Measurements from ENCODE around the gene PPL.

Gene PPL

DNA sequence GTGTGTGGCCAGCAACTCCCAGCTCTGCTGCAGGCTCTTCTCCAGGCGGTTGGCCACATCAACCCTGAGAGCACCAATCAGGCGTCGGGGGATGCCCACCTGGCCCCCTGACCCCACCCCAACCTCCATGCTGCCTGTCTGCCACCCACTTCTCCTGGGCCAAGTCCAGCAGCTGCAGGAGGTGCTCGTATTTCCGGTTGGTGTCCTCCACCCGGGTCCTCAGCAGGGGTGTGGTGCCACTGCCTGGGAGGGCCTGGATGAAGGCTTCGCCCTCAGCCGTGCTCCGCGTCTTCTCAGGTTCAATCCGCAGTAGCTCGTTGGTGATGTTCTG, 45.1 kb downstream of the PPL start:
- H3K27ac ChIP-seq: no peak overlapping the region
- no peak for DNase-seq (ENCODE audit: low read depth, low spot score)

DNA sequence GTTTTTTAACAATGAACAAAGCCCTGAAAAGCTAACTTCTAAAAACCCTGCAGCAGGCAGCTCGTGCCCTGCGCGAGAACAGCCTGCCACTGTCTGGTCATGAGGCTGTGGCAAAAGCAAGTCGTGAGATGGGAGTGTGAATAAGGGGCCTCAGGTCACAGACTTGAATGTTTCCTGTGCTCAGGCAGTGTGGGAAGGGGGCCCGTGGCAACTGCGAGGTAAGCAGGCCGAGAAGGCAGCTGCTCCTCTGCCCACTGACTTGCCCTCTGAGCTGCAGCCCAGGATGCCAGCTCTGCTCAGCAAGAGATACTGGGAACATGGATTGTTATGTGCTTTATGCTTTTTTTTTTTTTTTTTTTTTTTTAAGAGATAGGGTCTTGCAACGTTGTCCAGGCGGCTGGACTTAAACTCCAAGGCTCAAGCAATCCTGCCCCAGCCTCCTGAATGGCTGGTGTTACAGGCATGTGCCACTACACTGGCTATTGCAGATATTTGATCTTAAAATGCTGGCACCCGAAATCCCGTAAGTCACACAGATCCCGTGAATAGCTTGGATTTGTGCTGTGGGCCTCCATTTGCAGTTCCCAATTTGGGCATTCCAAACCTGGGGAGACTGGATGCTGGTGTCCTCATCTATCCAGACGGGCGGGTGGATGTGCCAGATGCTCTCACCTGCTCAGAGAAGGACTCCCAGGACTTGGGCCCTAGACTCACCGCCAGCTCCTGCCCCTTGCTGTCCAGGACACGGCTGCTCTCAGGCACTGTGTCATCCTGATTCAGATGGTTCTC, 45.7 kb downstream of the PPL start:
- no peak overlapping the region for H3K27ac ChIP-seq
- DNase-seq (ENCODE audit: low read depth, low spot score): no peak

DNA sequence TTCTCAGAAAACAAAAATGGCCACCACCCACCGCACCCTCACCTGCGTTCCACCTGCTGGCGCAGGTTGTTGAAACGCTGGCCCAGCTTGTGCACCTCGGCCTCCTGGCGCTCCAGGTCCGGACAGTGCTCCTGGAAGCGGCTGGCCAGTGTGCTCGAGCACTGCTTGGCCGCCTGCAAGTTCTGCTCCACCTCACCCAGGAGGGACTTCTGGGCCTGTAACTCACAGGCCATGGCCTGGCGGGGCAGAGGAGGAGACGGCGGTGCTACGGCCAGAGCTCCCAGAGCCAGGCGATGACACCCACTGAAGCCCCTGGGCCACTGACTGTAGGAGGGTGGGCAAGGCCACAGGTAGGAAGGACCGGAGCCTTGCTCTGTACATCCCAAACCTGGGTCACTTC, 46.3 kb downstream of the PPL start:
- no peak overlapping the region for H3K27ac ChIP-seq

DNA sequence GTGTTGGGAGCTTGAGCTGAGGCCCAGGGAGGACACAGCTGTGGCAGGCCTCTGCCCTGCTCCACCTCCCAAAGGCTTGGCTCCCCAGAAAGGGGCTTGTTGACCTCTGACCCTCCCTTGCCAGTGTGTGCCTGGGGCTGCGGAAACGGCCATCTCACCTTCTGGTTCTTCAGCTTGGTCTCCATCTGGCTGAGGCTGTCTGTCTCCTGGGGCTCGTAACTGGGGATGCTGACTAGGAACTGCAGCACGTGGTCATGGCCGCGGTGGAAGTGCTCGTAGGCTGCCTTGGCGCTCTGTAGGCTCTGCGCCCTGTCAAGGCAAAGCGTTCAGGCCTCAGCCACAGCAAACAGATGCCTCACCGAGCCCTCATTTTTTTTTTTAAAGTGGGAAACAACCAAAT, 46.9 kb downstream of the PPL start:
- no peak for DNase-seq (ENCODE audit: low read depth, low spot score)
- H3K27ac ChIP-seq: no peak overlapping the region

More for the DNA sequence above, 46.3 kb downstream of the PPL start:
- DNase-seq (ENCODE audit: low read depth, low spot score): no peak

DNA sequence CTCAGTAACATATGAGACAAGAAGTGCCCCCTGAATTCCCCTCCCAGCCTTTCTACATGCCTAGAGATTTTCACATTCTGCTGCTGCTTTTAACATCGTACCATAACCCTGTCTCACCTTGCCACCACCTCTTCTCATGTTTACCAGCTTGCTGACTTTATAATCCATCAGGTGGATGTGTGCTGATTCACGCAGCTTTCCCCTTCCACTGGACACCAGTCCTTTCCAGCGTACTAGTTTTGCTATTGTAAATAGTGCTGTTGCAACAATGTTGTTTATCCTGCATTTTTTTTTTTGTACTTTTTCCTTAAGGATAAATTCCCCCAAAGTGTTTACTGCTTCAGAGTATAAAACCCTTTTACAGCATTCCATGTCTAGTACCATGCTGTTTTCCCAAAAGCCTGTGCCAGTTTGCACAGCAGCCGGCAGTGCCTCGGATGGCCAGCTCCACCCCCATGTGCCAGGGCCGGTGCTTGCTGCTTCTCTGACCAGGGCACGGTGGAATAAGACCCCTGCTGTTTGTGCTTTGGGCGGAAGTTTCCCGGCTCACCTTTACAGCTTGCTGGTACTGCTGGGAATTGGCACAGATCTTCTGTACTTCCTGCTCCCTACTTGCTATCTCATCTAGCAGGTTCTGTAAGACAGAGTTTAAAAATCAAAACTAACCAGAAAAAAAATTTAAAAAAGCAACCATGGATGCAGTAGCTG, 48.4 kb downstream of the PPL start:
- DNase-seq (ENCODE audit: low read depth, low spot score): no peak
- H3K27ac ChIP-seq: no peak overlapping the region

DNA sequence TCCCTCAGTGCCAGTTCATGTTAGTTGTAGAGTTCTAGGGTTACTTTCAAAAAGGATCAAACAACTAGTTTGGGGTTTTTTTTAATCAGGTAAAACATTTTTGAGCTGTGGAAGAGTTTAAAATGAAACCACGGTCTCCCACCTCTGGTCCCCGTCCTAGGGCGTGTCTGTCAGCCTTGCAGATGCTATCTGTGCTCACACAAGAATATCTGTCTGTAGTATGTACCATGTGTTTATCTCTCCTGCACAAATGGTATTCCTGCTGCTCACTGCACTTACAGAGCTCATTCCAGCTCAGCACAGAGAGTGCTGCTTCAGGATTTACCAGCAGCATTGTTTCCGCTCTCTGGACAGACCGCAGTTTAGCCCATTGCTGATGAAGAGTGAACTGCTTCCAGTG, 50.8 kb downstream of the PPL start:
- H3K27ac ChIP-seq: no peak overlapping the region
- DNase-seq (ENCODE audit: low read depth, low spot score): no peak

DNA sequence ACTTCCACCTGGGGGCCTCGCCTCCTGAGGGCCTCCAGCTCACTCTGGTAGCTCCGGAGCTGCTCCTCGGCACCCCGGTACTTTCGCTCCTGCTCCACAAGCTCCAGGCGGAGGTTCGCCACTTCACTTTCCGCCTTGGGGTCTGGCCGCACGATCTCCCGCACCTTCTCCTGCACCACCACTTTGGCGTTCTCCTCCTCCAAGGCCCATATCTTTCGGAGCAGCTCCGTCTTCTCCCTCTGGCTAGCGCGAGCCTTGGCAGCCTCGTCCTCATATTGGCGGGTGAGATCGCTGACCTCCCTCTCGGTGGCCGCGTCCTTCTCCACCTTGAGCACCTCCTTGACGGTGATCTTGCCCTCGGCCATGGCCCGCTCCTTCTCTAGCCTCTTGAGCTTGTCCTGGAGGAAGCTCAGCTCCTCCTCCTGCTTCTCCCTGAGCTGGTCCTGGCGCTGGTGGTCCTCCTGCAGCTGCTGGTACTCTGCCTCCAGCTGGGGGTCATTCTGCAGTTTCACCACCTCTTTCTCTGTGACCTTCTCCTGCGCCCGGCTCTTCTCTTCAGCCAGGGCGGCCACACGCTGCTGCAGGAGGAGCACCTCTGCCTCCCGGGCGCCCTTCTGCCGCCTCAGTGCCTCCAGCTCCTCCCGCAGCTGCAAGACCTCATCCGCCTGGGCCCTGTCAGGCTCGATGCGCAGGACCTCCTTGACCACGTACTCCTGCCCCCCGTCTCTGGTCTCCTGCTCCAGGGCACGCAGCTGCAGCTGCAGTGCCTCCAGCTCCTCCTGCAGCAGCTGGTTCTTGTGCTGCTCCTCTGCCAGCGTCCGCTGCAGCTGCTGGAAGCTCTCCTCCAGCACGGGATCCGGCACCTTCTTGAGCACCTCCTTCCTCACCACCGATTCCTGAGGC, 51.7 kb downstream of the PPL start:
- no peak for DNase-seq (ENCODE audit: low read depth, low spot score)
- H3K27ac ChIP-seq: no peak overlapping the region

DNA sequence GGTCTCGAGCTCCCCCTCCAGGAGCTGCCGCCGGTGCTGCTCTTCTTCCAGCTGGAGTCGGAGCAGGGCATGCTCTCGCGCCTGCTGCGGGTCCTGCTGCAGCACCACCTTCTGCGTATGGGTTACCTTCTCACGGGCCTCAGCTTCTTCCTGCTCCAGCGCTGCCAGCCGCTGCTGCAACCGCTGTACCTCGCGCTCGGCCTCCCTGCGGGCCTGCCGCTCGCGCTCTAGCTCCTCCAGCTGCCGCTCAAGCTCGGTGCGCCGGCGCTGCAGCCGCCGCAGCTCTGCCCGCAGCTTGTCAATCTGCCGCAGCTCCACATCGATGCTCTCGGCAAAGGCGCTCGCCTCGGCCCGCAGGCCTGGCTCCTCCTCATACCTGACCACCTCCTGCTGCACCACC, 52.7 kb downstream of the PPL start:
- no peak for DNase-seq (ENCODE audit: low read depth, low spot score)
- H3K27ac ChIP-seq: no peak overlapping the region

DNA sequence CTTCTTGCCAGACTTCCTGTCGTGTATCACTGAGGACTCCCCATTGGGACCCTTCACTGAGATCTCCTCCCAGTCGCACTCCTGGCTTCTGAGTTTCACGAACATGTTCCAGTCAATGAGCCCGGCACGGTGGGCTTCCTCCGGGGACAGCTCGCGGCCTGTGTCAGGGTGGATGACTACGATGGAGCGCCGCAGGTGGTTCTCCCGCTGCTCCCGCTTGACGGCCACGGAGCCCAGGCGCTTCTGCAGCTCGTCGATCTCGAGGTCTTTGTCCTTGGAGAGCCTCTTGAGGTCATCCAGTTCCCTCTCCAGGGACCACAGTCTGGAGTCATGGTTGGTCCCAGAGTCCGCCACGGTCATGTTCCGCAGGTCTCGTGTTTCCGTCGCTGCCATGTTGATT, 53.4 kb downstream of the PPL start:
- no peak for DNase-seq (ENCODE audit: low read depth, low spot score)
- no peak overlapping the region for H3K27ac ChIP-seq

DNA sequence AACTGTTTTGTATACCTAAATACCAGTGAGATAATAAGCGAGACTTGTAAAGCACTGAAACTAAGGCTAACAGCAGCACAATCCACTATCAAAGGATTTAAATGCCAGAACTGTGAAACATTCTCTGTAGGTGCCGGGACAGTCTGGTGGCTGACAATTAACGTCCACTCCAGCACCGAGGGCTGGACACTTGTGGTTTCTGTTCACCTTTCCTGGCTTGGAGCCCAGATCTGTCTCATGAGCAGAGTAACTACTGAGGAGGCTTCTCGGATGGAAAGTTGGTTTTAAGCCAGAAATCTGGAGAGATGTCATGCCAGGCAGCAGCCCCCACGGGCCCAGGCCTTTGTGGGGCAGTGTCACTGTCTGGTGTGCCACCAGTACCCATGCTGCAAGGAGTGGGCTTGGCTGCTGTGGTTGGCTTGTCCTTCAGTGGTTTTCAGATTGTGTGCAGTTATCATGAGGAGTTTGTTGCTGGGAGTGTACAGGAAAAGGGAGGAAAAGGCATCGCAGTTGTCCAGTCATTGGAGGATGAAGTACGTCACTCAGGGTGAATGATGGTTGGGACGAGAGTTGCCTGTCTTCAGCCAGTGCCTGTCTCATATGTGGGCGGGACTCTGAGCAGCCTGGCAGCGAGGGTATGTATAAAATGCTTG, 54.2 kb downstream of the PPL start:
- DNase-seq (ENCODE audit: low read depth, low spot score): peak; percentile 20
- H3K27ac ChIP-seq: peak overlapping the region; percentile 39

DNA sequence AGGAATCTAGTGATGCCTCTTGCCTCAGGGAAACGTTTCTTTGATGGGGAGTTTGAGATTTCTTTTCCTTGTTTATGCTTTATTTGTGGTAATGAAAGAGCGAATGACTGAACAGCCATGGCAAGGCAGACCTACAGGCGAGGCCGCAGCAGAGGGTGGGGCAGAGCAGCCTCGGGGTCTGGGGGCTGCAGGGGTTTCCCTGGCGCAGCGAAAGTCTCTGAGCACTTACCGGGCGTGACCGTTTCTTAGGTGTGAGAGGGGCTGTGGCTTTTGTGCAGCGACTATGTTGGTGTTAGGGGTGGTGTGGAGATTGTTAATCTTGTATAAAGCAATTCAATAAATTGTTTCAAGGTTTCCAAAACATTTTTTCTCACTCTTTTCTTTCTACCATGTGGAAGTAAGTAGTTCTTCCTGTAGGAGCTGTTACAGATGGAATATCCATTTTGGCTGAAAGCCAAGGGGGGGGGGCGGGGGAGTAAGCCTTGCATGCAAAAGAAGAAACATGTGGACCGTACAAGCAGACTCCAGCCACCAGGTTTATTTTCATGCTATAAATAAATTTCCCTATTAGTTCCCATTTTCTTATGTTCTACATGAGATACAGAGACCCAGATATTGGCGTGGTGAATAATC, 54.8 kb downstream of the PPL start:
- no peak for DNase-seq (ENCODE audit: low read depth, low spot score)
- peak overlapping the region; percentile 39 for H3K27ac ChIP-seq

DNA sequence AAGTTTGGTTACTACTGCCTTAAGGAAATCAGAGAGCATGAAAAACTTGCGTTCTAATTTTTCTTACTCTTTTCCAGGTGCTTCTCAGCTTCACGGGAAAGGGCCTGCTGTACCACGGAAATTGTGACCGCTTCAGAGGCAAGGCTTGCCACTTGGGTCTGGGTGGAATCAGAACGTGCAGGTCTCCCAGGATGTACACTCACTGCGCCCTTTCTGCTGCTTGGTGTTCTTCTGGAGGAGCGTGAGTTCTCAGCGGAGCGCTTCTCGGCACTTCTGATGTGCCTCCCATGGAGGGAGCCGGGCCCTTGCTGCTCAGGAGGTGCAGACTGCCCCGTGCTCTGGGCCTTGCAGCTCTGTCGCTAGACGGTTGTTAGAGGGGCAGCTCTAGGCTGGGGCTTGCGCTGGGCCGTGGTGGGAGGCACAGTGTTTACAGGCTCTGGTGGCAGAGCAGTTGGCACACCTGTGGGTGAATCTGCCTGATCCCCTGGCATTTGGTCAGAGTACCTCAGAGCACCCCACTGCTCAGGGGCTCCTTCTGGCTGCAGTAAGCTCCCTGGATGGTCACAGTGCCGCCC, 56.9 kb downstream of the PPL start:
- DNase-seq (ENCODE audit: low read depth, low spot score): no peak
- no peak overlapping the region for H3K27ac ChIP-seq

DNA sequence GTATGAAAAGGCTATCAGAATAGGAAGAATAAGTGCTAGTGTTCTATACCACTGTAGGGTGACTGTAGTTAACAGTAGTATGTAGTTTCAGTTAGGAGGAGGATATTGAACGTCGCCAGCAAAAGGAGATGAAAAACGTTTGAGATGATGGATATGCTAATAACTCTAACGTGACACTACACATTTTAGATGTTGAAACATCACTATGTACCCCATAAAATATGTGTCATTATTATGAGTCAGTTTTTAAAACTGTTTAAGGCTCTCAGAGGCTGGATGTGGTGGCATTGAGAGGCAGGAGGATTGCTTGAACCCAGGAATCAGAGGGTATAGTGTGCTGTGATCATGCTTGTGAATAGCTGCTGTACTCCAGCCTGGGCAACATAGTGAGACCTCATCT, 57.9 kb downstream of the PPL start:
- no peak for DNase-seq (ENCODE audit: low read depth, low spot score)

DNA sequence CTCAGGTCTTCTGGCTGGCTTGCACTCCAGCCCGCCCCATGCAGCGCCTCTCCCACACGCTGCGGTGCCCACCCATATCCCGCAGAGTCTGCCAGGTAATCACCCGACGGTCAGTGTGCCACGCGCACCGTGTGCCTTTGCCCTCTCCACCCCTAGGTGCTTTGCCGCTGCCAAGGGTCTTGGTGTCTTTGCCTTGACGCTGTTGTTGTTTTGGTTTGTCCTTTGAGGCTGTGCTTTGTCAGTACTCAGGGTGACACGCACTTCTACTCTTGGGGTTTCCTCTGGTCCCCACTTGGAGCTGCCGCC, 59.6 kb downstream of the PPL start:
- DNase-seq (ENCODE audit: low read depth, low spot score): no peak
- H3K27ac ChIP-seq: no peak overlapping the region

More for the DNA sequence above, 57.9 kb downstream of the PPL start:
- no peak overlapping the region for H3K27ac ChIP-seq

DNA sequence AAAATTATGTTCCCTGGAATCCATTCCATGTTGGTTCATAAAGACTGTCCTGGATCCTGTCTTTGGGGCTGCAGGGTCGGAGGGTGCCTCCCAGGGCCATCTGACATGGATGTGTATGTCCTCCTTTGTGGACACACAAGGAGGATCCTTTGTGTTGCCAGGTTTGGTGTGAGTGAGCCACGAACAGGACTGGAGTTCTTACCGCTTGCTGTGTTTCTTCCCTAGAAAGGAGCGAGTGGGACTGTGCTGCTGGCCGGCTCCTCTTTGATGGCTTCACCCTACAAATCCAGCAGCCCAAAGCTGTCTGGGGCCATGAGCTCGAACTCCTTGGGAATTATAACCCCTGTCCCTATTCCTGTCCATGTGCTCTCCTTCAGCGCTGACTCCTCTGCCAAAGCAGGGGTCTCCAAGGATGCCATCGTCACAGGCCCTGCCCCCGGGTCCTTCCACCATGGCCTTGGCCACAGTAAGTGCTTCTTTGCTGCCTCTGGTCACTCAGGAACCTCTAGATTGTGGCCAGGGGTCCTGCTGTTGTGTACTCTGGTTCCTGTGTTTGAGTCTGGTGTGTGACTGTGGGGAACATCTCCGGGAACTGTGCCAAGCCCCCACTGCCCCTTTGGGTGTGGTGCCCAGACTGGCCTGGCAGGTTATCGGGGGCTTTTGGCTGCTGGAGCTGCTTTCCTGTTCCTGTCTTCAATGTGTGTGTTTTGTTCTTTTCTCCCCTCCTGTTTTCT, 60.1 kb downstream of the PPL start:
- H3K27ac ChIP-seq: no peak overlapping the region
- DNase-seq (ENCODE audit: low read depth, low spot score): no peak

DNA sequence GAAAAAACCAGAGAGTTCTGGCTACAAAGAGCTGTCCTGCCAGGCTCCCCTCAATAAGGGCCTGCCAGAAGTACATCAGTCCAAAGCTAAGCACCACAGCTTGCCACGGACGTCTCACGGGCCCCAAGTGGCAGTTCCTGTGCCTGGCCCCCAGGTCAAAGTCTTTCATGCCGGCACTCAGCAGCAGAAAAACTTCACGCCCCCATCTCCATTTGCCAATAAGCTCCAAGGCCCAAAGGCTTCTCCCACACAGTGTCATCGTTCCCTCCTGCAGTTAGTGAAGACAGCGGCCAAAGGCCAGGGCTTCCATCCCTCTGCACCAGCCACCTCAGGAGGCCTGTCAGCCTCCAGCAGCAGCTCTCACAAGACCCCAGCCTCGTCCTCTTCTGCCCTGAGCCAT, 62.3 kb downstream of the PPL start:
- no peak for DNase-seq (ENCODE audit: low read depth, low spot score)
- H3K27ac ChIP-seq: no peak overlapping the region

DNA sequence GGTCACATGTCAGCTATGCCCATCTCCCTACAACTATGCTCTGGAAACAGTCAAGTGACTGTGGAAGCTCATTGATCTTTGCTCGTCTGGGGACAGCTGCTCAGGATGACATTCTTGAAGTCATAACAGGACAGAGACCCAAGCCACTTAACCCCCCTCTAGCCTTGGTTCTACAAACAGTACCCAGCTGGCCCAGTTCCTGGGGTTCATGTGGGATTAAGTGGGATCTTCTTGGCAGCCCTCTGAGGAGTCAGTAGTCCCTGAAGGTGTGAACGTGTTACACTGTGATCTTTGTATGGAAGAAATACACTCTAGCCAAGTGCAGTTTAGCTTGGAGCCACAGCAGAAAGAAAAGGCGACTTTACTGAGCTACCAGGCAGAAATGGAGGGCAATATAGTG, 63.9 kb downstream of the PPL start:
- no peak for DNase-seq (ENCODE audit: low read depth, low spot score)
- H3K27ac ChIP-seq: no peak overlapping the region

DNA sequence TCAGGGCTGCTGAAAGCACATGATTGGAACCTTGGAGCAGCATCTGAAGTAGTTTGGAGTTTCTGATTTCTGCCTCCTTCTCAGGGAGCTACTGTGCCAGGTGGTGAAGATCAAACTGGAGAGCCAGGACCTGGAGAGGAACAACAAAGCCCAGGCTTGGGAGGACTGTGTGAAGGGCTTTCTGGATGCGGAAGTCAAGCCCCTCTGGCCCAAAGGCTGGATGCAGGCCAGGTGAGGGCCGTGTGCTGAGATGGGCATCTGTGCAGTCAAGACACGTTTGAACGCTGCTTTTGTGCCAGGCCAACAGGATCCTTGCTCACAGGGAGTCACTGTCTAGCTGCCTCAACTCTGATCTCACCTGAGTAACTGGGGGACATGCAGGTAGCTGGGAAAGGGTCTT, 65.9 kb downstream of the PPL start:
- DNase-seq (ENCODE audit: low read depth, low spot score): no peak
- H3K27ac ChIP-seq: no peak overlapping the region

DNA sequence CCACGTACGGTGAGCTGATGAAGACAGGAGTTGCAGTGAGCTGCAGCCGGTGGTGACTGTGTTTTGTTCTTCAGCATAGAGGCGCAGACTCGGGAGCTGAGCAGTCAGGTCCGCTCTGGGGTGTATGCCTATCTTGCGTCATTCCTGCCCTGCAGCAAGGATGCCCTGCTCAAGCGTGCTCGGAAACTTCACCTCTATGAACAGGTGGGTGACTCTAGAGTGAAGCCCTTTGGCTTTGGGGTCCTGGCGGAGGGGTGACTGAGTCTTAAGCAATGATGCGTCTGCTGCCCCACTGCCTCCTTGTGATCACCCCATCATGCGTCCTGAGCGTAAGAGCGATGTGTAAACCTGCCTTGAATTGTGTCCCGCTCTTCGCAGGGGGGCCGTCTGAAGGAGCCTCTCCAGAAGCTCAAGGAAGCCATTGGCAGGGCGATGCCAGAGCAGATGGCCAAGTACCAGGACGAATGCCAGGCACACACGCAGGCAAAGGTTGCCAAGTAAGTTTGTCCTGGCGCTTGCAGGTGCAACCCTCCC, 66.7 kb downstream of the PPL start:
- peak overlapping the region; percentile 43 for H3K27ac ChIP-seq
- DNase-seq (ENCODE audit: low read depth, low spot score): no peak

All from epithelial cell of prostate (primary cell).